Measurements from ENCODE around the gene SCUBE3.
A peak's percentile ranks its signal among the peaks of the same experiment; 100 is the strongest.

The SCUBE3 gene

DNA sequence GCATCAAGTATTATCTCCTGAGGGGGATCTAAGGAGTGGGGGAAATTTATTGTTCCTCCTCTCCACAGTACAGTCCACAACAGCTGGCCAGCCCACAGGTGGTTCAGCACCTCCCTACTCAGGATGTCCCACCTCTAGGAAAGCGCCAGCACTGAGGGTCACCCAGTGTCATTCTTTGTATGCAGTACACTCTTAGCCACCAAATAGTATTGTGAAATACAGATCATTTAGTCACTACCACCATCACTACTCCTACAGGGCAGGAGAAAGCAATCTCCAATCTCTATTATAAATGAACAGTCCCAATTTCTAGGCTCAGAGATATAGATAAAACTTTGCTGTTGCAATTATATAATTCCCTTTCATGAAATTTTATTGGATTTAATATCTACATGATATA is 39.5 kb downstream of the SCUBE3 start:
- H2AFZ ChIP-seq (ENCODE audit: low read length): no peak overlapping the region
- TF ChIP-seq EZH2phosphoT487 (IDR thresholded peaks at IDR 0.05; ENCODE audit: borderline replicate concordance): no peak
- TF ChIP-seq, protein P1, sequence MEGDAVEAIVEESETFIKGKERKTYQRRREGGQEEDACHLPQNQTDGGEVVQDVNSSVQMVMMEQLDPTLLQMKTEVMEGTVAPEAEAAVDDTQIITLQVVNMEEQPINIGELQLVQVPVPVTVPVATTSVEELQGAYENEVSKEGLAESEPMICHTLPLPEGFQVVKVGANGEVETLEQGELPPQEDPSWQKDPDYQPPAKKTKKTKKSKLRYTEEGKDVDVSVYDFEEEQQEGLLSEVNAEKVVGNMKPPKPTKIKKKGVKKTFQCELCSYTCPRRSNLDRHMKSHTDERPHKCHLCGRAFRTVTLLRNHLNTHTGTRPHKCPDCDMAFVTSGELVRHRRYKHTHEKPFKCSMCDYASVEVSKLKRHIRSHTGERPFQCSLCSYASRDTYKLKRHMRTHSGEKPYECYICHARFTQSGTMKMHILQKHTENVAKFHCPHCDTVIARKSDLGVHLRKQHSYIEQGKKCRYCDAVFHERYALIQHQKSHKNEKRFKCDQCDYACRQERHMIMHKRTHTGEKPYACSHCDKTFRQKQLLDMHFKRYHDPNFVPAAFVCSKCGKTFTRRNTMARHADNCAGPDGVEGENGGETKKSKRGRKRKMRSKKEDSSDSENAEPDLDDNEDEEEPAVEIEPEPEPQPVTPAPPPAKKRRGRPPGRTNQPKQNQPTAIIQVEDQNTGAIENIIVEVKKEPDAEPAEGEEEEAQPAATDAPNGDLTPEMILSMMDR (conservative IDR thresholded peaks at IDR 0.05; ENCODE audit: low read length): no peak
- H4K20me1 ChIP-seq (ENCODE audit: insufficient read depth, low read length, poor library complexity, severe bottlenecking): peaks cover 2% of the 10 kb centered on the region
- no peak overlapping the region for H3K4me2 ChIP-seq (ENCODE audit: low read depth, low read length, poor library complexity, severe bottlenecking)
- no peak overlapping the region for H3K9ac ChIP-seq (ENCODE audit: low read depth, low read length, poor library complexity, severe bottlenecking)
- H3K79me2 ChIP-seq (ENCODE audit: insufficient read depth, low read length): peaks cover 12% of the 10 kb centered on the region
- H3K9me3 ChIP-seq (ENCODE audit: insufficient read depth, low read depth, low read length): no peaks in the 10 kb centered on the region
- H3F3A ChIP-seq (ENCODE audit: low read depth): no peaks in the 10 kb centered on the region
- H3K27me3 ChIP-seq (ENCODE audit: insufficient read depth, low read length, poor library complexity, severe bottlenecking): no peaks in the 10 kb centered on the region
- no peaks in the 10 kb centered on the region for H3K36me3 ChIP-seq (ENCODE audit: insufficient read depth, low read length)
- H3K4me3 ChIP-seq (ENCODE audit: low read length, poor library complexity, severe bottlenecking): no peak overlapping the region
- peaks cover 12% of the 10 kb centered on the region for H3K4me1 ChIP-seq (ENCODE audit: insufficient read depth, low read length, poor library complexity, severe bottlenecking)
- H3K9me2 ChIP-seq (replicated peaks; ENCODE audit: low read depth, low read length): no peaks in the 10 kb centered on the region

DNA sequence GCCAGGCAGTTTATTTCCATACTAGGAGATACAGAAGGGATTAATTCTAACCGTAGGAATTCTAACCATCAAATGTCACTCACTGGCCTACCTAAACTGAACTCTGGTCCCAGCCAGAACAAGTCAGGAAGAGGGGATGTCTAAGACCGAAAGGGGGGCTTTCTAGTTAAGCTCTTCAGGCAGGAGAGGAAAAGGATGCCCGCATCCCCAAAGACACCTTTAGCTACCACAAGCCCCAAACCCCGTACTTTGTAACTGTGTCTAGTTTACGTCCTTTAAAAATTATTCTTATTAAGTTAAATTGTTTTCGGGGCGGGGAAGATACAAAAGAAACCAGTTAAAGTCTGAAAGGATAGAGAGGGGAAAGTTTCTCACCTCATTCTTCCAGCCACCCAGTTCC is 44.6 kb downstream of the SCUBE3 start:
- peak overlapping the region; percentile 79 for H3K4me3 ChIP-seq (ENCODE audit: low read length, poor library complexity, severe bottlenecking)
- H3K9me3 ChIP-seq (ENCODE audit: insufficient read depth, low read depth, low read length): no peaks in the 10 kb centered on the region
- peaks cover 3% of the 10 kb centered on the region for H4K20me1 ChIP-seq (ENCODE audit: insufficient read depth, low read length, poor library complexity, severe bottlenecking)
- peak overlapping the region; percentile 92 for H3K9ac ChIP-seq (ENCODE audit: low read depth, low read length, poor library complexity, severe bottlenecking)
- peaks cover 38% of the 10 kb centered on the region for H3K79me2 ChIP-seq (ENCODE audit: insufficient read depth, low read length)
- no peaks in the 10 kb centered on the region for H3K36me3 ChIP-seq (ENCODE audit: insufficient read depth, low read length)
- H3K9me2 ChIP-seq (replicated peaks; ENCODE audit: low read depth, low read length): no peaks in the 10 kb centered on the region
- peak overlapping the region; percentile 92; the same call in 1 of the 2 replicates for H2AFZ ChIP-seq (ENCODE audit: low read length)
- H3K4me2 ChIP-seq (ENCODE audit: low read depth, low read length, poor library complexity, severe bottlenecking): peak overlapping the region; percentile 84
- TF ChIP-seq, protein P1 (conservative IDR thresholded peaks at IDR 0.05; ENCODE audit: low read length): no peak
- no peak for TF ChIP-seq EZH2phosphoT487 (IDR thresholded peaks at IDR 0.05; ENCODE audit: borderline replicate concordance)
- H3K27me3 ChIP-seq (ENCODE audit: insufficient read depth, low read length, poor library complexity, severe bottlenecking): no peaks in the 10 kb centered on the region
- peaks cover 6% of the 10 kb centered on the region; the same call in 1 of the 2 replicates for H3F3A ChIP-seq (ENCODE audit: low read depth)
- peaks cover 23% of the 10 kb centered on the region for H3K4me1 ChIP-seq (ENCODE audit: insufficient read depth, low read length, poor library complexity, severe bottlenecking)

DNA sequence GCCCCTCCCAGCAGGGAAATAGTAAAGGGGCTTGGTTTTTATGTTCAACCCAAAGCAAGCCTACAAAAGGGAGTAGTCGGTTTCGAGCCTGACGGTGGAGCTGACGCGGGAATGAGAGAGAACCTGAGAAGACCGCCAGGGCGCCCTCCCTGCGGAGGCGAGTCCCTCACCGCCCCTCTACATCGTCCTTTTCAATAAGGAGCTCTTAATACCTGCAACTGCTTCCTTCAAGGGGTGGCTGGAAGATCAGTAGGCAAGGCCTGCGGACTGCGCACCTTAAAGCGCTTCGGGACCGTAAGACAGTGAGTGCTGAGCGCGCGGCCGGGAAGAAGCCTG is 45.1 kb downstream of the SCUBE3 start:
- H3F3A ChIP-seq (ENCODE audit: low read depth): peaks cover 6% of the 10 kb centered on the region; the same call in 1 of the 2 replicates
- peak overlapping the region; percentile 84 for H3K4me2 ChIP-seq (ENCODE audit: low read depth, low read length, poor library complexity, severe bottlenecking)
- H3K9ac ChIP-seq (ENCODE audit: low read depth, low read length, poor library complexity, severe bottlenecking): peak overlapping the region; percentile 92
- TF ChIP-seq, protein P1 (conservative IDR thresholded peaks at IDR 0.05; ENCODE audit: low read length): 0 out of 2 replicates have a peak, but pooled peaks have one; percentile 20
- TF ChIP-seq EZH2phosphoT487 (IDR thresholded peaks at IDR 0.05; ENCODE audit: borderline replicate concordance): no peak
- H3K27me3 ChIP-seq (ENCODE audit: insufficient read depth, low read length, poor library complexity, severe bottlenecking): no peaks in the 10 kb centered on the region
- H3K79me2 ChIP-seq (ENCODE audit: insufficient read depth, low read length): peaks cover 38% of the 10 kb centered on the region
- H4K20me1 ChIP-seq (ENCODE audit: insufficient read depth, low read length, poor library complexity, severe bottlenecking): peaks cover 3% of the 10 kb centered on the region
- H3K9me2 ChIP-seq (replicated peaks; ENCODE audit: low read depth, low read length): no peaks in the 10 kb centered on the region
- peaks cover 23% of the 10 kb centered on the region for H3K4me1 ChIP-seq (ENCODE audit: insufficient read depth, low read length, poor library complexity, severe bottlenecking)
- peak overlapping the region; percentile 92 for H2AFZ ChIP-seq (ENCODE audit: low read length)
- H3K4me3 ChIP-seq (ENCODE audit: low read length, poor library complexity, severe bottlenecking): peak overlapping the region; percentile 79
- no peaks in the 10 kb centered on the region for H3K36me3 ChIP-seq (ENCODE audit: insufficient read depth, low read length)
- H3K9me3 ChIP-seq (ENCODE audit: insufficient read depth, low read depth, low read length): no peaks in the 10 kb centered on the region
